Stimulated activated CD8-positive, alpha-beta memory T cell treated with anti-CD3 and anti-CD28 coated beads, Interleukin-4, amount 100 ng/mL, for 24 hours (primary cell): ENCODE data around the gene TLE5.
"Not testable (repeated sequence)": the region's sequence is repeated elsewhere in the genome, so short reads cannot be mapped to it uniquely, and the experiment has no call there.

ENCODE experiments used
- DNase-seq: peaks from one replicate; pipeline ENCODE4 v3.0.0-alpha.2; 2020; ENCODE audit warnings: low read depth

TLE5 gene

DNA sequence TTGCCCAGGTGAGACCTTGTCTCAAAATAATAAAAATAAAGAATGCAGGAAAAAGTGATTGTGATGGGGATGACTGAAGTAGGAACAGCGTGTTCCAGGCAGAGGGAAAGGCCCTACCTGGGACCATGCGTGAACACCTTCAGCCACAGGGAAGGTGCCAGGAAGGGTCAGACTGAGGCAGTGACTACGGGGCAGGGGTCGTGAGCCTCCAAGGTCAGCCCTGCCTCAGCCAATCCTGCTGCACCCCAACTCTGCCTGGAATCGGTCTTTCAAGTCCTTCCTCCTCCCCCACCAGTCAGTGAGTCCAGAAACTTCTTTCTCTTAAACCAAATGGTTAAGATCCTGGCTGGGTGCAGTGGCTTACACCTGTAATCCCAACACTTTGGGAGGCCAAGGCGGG lies 17.1 kb downstream of the TLE5 start:
- no peak for DNase-seq

DNA sequence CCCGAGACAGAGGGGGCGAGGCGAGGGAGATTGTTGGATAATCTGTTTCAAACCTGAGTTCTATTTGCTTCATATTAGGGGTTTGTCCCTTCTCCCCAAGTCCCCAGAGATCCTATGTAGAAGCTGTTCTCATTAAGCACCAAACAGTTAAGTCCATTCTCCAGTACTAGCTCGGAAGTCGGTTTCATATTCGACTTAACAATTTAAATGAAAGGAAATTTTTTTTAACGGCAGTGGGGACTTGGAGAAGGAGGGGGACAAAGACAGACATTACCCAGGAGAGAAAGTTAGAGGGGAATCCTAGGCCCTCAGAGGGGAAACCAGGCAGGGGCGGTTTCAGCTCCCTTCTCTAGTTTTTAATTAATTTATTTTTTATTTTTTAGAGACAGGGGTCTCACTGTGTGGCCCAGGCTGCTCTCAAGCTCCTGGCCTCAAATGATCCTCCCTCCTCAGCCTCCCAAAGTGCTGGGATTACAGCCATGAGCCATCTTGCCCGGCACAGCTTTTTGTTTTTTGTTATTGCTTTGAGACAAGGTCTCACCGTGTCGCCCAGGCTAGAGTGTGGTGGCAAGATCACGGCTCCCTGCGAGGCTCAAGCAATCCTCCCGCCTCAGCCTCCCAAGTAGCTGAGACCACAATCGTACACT lies 19.6 kb downstream of the TLE5 start:
- DNase-seq, result no peak

DNA sequence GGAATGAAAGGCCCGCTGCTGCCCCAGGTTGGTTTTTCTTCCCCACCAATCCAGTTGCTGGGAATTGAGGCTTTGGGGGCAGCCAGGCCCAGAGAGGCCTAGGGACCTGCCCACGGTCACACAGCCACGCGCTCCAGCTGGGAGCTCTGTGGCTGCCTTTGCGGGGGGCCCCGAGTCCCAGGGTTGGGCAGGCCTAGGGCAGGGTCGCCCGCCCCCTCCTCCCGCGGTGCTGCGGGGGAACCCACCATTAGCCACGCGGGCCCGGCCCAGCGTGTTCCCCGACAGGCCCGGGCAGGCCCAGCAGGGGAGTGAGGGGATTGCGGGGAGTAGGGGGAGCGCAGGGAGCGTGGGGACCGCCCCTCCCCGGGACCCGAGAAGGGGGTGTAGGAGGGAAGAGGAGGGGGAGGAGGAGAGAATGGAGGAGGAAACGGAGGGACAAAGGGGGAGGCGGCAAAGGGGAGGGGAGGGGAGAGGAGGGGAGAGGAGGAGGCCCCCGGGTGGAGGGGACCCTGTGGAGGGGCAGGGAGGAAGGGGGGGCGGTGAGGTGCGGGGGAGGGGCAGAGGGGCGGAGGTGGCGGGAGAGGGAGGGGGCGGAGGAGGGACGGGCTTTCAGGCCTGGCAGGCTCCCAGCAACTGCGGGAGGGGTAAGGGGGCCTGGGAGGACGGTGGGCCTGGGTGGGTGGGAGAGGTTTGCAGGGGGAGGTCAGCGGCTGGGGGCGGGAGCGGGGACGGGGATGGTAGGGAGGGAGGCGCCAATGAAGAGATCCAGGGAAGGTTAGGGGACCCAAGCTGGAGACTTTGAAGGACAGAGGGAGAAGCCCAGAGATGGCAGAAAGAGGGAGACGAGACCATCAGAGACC lies 20.3 kb downstream of the TLE5 start:
- no peak for DNase-seq

DNA sequence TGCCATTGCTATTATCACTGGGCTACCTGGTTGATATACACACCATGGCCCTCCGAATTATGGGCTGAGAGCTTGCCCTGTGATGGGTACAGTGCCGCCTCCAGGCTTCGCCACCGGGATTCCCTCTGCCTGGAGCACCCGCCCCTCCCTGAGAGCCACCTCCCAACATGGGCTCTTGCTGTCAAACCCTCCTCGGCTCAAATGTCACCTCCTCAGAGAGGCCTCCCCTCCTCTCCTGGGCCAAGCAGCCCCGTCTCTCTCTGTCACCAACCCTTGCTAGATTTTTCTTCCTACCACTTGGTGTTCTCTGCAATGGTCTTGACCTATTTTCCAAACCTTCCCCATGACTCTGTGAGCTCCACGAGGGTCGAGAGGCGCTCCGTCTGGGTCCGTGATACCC lies 21.0 kb downstream of the TLE5 start:
- no peak for DNase-seq

DNA sequence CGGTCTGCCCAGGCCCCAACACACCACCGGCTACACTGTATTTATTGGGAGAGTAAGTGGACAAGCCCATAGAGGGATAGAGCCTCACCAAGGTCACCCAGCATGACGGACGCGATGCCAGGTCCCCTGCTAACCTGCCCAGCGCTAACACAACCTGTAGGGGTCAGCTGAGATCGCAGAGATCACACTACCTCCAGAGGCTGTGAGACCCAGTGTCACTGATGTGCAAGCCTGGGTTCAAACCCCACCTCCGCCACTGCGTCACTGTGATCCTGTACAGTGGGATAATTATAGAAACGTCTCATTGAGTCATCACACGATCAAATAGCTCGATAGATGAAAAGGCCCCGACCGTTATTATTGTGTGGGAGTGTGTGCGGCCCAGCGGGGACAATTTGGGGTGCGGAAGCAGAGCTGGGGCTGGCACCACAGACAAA lies 22.6 kb downstream of the TLE5 start:
- no peak for DNase-seq

DNA sequence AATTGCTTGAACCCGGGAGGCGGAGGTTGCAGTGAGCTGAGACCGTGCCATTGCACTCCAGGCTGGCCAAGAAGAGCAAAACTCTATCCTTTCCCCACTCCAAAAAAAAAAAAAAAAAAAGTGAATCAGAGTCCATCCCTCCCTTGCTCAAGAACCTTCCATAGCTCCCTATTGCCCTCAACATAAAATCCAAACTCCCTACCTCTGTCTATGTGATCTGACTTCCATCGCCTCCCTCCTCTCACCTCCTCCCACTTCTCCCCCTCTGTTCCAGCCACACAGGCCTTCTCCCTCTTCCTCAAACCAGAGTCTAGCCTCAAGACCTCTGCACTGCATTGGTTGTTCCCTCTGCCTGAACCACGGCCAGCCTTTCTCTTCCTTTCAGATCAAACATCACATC lies 23.2 kb downstream of the TLE5 start:
- DNase-seq, result no peak

DNA sequence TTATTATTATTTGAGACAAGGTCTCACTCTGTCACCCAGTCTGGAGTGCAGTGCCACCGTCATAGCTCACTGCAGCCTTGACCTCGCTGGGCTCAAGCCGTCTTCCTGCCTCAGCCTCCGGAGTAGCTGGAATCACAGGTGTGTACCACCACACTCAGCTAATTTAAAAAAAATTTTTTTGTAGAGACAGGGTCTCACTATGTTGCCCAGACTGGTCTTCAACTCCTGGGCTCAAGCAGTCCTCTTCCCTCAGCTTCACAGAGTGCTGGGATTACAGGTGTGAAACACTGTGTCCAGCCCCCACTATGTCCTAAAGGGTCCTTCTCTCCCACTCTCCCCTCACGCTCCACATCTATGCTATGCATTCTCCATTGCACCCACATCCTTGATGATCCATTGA lies 24.1 kb downstream of the TLE5 start:
- DNase-seq, result no peak

DNA sequence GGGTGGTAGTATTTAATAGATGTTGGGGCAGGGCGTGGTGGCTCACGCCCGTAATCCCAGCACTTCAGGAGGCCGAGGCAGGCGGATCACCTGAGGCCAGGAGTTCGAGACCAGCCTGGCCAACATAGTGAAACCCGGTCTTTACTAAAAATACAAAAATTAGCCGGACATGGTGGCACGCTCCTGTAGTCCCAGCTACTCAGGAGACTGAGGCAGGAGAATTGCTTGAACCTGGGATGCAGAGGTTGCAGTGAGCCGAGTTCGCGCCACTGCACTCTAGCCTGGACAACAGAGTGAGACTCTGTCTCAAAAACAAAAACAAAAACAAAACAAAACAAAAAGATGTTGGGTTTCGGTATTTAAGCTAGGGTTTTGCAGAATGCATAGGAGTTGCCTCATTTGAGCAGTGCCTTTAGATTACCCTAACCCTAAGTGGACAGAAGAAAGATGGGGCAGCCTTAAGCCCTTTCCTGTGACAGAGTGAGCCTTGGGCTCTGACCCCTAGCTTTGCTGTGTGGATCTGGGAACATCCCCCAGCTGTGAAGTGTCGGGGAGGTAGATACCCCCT lies 25.2 kb downstream of the TLE5 start:
- DNase-seq, result not testable (repeated sequence)

DNA sequence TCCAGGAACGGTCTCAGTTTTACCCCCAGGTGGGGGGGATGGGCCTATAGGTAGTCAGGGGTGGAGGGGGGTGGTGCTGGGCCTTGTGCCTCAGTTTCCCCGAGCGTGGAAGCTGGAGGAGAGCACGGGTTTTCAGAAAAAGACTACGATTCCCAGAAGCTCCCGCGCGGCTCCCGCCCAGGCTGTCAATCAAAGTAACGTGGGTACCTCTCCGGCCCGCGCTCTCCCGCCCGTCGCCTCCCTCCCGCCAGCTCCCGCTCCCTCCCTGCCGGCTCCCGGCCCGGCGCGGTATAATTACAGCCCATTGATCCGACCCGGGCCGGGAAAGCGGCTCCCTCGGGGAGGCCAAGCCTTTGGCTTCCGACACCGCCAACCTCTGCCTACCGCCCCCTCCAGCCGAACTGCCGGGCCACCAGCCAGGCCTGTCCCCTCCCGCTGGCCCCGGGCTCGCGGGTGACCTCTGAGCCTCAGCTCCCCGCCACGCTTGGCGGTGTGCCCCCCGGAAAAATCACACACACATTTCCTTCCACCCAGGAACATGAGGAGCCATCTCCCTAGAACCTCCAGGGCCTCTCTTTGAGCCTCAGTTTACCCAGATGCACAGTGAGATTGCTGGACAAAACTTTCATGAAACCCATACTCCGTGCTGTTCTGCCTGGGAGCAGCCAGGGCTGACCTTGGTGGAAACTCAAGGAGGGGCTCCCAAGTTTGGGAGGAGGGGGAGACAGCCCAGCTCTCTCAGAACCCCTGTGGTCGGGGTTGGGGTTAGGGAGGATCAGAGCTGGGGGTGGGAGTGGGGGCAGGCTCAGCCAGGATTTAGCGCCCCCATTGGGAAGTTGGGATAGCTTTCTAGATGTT lies 25.9 kb downstream of the TLE5 start:
- peak; percentile 75 for DNase-seq

DNA sequence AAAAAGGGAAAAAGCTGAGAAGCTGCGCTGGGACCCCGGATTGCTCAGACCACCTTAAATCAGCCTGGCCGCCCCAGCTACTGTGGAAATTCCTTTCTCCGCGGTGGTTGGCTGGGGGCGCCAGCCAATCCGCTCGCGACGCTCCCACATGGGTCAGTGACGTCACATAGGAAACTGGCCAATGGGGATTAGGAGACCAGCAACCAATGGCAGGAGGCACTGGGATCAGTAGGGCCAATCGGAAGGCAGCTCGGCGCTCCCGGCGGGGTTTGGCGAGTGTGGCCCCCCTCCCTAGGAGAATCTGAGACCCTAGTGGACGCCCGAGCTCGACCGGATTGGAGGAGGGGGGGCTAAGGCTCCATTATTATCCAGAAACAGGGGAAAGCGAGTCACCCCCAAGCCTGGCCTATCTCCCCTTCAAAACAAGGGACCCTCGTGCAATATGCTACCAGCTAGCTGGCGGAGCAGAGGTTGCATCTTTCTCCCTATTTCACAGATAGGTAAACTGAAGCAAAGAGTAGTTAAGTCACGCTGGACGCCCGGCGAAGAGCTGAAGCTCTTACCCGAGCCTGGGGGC lies 26.7 kb downstream of the TLE5 start:
- peak; percentile 85 for DNase-seq

DNA sequence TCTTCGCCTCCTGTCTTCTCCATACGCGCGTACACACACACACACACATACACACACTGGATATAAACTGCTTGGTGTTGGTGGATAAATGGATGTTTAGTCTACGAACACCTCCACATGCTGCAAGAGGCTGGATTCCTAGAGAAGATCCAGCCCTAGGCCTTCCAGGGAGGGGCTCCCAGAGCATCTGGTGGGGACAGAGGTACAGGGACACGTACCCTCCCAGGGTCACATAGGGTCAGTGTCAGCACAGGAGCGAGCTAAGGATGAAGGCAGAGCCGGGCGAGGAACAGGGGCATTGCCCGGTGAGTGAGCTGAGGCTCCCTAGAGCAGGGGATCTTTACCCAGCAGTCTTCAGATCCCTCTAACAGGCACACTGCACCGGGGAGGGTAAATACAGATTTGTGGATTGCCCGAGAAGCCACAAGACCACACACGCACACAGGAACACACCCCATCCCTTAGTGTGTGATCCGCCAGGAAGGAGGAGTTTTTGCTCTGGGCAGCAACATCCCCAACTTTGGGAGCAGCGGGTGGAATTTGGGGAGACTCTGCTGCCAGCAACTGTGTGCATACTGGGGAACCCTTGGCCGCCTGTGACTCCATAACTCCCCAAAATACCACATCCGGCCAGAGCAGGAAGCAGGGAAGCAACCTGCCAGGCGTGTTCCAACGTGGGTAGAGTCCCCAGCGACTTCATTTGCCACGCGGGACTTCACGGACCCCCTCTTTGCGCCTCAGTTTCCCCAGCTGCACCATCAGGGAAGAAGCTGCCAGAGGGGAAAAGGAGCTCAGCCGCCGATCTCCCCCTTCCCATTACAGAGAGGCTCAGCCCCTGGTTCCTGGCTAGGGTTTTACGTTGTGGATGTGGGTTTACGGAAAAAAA lies 27.4 kb downstream of the TLE5 start:
- DNase-seq, result no peak

DNA sequence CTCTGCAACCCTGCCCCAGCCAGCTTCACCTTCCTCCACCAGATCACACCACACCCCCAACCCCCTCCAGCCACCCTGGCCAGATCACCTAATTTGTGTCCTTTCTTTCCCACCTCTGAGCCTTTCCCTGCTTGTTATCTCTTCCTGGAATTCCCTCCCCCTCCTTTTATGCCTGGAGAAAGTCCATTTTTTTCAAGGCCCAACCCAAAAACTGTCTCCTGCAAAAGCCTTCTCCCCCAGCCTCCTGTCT lies 28.0 kb downstream of the TLE5 start:
- DNase-seq, result no peak

DNA sequence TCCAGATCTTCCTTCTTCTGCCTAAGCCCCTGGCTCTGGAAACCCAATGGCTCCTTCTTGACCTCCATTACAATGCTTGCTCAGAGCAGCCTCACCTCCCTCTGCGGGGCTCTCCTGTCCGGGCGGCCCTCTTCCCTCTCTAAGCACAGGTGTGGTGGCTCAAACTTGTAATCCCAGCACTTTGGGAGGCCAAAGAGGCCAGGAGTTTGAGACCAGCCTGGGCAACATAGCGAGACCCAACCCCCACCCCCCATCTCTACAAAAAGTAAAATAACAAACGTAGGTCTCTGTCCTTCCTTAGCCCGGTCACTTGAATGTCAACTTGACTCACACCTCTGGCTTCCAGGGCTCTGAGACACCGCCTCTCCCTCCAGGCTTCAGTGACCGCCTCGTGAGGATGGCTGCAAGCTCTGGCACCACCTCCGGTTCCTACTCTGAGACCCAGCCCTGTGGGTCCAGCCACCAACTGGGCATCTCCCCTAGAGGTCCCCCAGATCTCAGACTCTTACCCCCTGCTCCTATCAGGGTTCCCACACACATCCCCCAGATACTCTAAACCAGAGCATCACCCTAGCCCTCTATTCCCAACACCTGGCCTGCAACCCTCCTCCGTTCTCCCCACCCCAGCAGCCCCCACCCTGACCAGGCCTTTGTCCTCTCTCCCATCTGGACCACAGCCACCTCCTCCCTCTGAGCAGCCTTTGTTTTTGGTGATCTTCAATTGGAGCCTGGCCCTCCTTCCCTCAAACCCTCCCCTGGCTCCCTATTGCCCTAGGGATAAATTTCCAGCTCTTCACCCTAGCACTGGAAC lies 28.5 kb downstream of the TLE5 start:
- no peak for DNase-seq

DNA sequence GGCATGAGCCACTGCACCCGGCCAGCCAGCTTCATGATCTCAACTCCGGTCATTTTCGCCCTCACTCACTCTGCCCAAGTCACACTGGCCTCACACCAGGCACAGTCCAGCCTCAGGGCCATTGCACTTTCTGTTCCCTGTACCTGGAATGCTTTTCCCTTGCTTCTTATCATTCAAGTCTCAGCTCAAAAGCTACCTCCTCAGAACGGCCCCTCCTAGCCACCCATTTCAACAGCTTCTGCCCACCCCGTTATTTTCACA lies 30.8 kb downstream of the TLE5 start:
- no peak for DNase-seq

DNA sequence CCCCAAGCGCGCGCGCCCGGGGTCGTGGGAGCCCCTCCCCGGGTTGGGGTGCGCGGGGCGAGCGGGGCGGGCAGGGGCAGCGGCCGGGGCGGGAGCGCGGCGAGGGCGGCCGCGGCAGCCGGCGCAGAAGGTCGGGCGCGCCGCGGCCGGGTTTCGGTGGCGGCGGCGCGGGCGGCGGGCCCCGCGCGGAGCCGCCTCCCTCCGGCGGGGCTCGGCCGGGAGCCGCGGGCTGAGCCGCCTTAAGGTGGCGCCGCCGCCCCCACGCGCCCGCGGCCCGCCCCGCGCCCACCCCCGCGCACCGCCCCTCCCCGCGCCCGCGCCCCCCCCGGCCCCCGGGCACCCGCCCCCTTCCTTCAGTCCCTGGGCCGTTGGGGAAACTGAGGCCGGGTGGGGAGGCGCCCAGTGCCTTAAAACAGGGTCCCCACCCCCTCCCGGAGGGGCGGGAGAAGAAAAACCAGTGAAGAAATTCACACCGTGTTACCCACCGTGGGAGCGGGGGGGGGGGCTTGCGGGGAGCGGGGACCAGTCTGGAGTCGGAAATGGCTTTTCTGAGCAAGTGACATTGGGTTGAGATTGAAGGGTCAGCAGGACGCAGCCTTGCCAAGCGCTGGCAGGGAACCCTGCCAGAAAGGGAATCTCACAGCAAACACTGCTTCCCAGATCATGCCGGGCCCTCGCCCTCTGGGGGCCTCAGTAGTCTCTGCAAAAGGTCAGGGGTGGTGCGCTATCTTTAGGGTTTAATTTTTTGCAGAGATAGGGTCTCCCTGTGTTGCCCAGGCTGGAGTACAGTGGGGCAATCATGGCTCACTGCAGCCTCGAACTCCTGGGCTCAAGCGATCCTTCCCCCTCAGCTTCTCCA lies 33.0 kb downstream of the TLE5 start, which contains the start of gene TLE2:
TLE2 (minus strand) TSS at position 216 of the 859 bp plus-strand sequence. CDS start 376 bp downstream, outside the sequence.
- no peak for DNase-seq

DNA sequence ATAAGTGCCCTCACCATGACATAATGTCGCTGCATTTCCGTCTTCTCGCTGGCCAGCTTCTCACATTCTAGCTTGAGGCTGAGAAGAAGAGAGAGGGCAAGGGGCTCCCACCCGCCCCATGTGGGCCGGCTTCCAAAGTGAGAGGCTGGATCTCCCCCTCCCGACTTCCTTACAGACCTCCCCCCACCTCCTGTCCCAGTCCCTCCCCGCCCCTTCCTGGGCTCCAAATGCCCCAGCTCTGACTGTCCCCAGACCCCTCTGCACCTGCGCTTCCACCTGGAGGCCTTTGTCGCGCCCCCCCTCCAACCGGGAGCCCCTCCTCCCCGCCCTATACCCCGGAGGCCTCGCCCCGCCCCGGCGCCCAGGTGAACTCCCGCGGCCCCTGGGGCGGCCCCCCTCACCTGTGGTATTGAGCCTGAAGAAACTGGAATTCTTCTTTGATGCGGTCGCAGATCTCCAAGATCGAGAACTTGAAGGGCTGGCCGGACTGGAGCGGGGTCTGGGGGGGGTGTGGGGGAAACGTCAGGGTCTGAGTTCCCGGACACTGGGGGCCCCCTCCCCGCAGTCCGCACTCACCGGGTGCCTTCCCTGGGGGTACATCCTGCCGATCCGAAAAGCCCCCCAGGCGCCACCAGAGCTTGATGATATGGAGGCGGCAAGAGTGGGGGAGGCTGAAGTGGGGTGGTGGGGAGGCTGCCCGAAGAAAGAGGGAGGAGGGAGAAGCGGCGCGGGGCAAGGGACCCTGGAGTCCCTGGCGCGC lies 33.8 kb downstream of the TLE5 start:
- DNase-seq, result no peak

DNA sequence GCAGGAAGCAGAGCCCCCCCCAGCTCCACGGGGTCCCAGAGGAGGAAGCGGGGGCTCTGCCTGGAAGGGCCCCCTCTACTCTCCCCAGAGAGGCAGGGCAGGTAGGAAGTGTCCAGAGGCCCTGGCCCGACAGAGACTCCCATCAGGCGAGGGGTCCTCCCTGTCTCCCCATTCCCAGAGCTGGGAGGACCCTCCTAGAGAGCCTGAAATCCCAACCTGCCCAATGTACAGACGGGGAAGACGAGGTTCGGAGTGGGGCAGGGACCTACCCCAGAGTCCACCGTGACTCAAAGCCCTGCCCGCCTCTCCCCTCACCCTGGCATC lies 34.4 kb downstream of the TLE5 start:
- DNase-seq, result no peak

DNA sequence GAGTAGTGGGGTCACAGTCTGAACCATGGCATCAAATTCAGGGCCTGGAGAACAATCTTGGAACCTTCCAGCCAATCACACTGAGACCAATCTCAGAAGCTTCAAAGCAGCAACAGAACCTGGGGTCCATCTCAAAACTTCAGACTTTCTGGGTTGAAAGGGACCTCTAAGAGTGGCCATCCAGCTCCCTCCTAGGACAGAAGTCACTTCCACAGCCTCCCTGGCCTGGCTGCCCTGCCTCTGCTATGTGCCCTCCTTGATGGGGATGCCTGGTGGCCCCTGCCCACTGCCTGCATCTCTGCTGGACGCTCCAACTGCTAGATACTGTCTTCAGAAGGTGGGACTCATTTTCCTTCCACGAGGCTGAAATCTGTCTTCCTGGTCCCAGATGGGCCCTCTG lies 35.0 kb downstream of the TLE5 start:
- DNase-seq, result no peak

DNA sequence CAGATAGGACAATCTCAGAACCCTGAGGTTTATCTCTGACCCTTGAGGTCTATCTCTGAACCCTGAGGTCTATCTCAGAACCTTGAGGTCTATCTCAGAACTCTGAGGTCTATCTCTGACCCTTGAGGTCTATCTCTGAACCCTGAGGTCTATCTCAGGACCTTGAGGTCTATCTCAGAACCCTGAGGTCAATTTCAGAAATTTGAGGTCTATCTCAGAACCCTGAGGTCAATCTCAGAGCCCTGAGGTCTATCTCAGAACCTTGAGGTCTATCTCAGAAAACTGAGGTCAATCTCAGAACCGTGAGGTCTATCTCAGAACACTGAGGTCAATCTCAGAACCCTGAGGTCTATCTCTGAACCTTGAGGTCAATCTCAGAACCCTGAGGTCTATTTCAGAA lies 35.5 kb downstream of the TLE5 start:
- DNase-seq, result no peak
